SK-N-DZ (cell line): ENCODE measurements around the gene CRABP1.
A peak's percentile ranks its signal among the peaks of the same experiment; 100 is the strongest.

ENCODE experiments used
- DNase-seq: peaks from one replicate; pipeline ENCODE4 v3.0.0-alpha.2; 2015; ENCODE audit warnings: low spot score

CRABP1 gene

GRCh38 chr15:78343276-78344060 is 3.3 kb downstream of the CRABP1 start:
- DNase-seq, result no peak

DNA sequence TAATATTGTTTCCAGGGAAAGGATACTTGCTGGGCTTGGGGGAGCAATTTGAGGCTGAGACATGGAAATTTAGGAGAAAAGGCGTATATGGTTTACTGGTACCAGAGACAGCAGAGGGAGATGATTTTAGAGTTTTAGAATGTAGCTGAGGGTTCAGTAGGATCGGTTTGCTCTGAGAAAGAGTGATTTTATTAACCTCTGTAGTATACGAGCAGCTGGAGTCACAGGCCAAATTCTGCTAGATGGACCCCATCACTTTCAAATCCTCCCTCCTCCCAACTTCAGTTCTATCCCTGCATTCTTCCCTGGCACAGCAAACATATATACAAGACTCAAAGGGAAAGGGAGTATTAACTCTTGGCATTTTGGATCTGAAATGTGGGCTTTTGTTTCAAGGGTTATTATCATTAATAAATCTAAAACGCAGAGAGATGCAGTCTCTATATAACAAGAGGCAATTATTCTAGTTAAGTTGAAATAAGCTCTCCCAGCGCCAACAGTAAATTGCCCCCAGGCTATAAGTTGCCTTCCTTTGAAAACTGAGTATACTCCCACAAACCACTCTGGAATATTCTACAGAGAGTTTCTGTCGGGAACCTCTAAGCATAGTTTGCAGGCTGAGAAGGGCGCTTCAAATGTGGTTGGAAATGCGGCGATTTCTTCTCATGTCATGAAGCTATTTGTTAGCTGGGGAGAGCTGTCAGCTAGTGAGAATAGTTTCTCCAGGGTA is 5.4 kb downstream of the CRABP1 start:
- DNase-seq, result no peak

DNA sequence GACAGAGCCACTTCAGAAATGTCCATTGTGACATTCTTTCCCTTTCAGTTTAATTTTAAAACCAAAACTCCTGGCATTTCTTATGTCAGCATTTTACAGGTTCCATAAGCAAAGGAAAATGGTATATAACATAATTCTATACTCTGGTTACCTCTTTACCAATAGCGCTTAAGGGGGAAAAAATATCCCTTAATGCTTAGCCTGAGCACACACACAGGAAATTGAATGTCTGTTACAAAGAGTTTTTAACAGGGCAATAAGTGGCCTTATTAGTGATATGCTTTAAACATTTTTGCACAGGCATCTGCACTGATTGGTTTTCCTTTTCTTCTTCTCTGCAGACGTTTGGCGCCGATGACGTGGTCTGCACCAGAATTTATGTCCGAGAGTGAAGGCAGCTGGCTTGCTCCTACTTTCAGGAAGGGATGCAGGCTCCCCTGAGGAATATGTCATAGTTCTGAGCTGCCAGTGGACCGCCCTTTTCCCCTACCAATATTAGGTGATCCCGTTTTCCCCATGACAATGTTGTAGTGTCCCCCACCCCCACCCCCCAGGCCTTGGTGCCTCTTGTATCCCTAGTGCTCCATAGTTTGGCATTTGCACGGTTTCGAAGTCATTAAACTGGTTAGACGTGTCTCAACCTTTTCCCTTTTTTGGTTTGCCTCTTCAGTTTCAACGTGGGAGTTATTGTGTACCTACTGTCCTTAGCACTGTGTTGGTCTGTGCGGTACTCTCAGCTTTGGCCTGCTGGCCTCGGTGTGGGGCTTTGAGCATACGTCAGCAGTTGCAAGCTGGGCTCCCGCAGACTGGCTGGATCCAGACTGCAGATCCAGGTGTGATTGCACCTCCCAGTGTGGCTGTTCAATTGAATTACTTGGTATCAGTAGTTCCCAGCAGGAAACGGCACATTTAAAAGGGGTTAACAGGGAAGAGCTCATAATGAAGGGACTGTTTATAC is 7.7 kb downstream of the CRABP1 start:
- no peak for DNase-seq

- no peak for DNase-seq
Observed at GRCh38 chr15:78350058-78350457, 9.9 kb downstream of the CRABP1 start.

GRCh38 chr15:78351539-78351938 is 11.4 kb downstream of the CRABP1 start:
- no peak for DNase-seq

GRCh38 chr15:78353093-78353492 is 12.9 kb downstream of the CRABP1 start:
- peak; percentile 64 for DNase-seq

GRCh38 chr15:78355177-78355576 is 15.0 kb downstream of the CRABP1 start:
- DNase-seq, result no peak

DNA sequence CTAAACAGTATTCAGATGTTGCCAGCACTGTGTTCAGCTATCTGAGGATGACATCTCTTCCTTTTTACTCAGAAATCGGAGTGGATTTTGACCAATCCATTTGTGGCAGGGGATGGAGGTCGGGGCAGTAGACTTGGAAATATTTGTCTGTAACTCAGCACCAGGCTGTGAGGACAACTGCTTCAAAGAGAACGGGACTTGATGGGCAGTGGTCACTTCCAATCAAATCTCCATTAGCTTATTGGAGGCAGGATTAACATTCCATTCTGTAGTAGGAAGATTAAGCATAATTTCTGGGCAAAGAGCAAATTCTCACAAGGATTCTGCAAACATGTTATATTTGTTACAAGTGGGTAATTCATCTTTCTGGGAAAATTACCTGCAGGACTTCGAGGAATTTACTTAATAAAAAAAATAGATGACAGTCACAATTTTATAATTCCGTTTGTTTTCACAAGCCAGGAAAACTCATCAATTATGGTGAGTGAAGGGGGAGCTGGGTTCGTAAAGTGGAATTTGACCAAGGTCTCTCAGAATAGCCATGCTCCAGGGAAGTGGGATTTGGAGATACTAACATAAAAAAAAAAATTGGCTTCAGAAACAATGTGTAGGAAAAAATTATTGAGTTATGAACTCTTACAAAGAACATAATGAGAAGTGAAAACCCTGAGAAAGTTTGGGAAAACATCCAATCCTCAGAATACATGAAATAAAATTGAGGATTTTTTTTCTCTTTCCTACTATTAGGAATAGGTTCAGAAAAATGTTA is 18.1 kb downstream of the CRABP1 start:
- no peak for DNase-seq

GRCh38 chr15:78359041-78359808 is 19.1 kb downstream of the CRABP1 start:
- DNase-seq, result no peak

- peak; percentile 88 for DNase-seq
Observed at GRCh38 chr15:78360367-78360801, 20.2 kb downstream of the CRABP1 start.

DNA sequence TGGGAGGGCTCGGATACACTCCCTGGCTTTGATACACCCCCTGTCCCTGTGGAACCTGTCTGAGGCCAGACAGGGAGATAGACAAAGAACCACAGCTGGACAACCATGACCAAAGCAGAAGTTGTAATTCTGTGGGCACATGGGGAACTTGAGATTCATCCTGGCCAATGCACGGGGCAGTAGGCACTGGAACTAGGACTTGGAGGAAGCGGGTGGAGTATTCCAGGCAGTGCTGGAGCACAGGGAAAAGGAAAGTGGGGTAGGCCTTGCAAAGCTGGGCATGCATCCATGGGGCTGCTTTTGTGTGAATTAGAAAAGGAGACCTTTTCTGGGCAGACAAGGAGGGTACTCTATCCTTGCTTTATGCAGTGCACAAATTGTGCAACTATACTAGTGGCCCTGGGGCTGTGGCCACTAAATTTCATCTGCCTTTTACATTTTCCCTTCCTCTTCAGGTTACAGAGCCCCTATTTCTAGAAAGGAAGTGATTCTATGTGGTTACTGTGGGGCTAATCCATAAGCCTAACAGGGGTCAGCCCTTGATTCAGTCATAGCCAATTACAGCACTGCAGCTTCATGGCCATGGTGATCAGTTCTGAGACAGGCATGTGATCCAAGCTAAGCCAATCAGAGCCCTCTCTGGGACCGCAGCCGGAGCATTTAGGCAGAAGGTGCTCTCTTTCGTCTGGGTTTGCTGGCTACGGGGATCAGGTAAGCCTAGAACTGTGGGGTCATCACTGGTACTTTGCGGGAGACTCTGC is 21.0 kb downstream of the CRABP1 start:
- DNase-seq, result peak; percentile 34

- DNase-seq, result no peak
Observed at GRCh38 chr15:78361771-78362506, 21.8 kb downstream of the CRABP1 start.

GRCh38 chr15:78362716-78363380 is 22.7 kb downstream of the CRABP1 start:
- DNase-seq, result no peak

- no peak for DNase-seq
Observed at GRCh38 chr15:78363381-78363734, 23.2 kb downstream of the CRABP1 start.

DNA sequence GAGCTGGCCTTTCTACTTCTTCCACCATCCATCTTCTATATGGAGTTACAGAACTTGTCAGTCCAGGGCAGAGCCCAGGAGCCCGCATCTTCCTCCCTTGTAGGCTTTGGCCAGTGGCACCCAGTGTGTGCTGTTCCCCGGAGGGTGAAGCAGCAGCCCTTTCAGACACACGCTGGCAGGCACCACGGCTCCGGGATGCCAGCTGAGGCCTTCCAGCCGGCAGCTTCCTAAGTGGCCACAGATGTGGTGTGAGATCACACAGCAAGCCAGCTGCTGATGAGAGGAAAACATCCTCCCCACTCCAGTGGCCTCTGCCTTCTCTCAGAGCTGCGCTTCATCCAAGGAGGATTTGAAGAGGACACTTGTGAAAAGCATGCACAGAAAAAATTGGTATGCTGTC is 24.1 kb downstream of the CRABP1 start:
- no peak for DNase-seq

GRCh38 chr15:78365917-78366316 is 25.8 kb downstream of the CRABP1 start:
- DNase-seq, result no peak

GRCh38 chr15:78366342-78366741 is 26.2 kb downstream of the CRABP1 start:
- no peak for DNase-seq

DNA sequence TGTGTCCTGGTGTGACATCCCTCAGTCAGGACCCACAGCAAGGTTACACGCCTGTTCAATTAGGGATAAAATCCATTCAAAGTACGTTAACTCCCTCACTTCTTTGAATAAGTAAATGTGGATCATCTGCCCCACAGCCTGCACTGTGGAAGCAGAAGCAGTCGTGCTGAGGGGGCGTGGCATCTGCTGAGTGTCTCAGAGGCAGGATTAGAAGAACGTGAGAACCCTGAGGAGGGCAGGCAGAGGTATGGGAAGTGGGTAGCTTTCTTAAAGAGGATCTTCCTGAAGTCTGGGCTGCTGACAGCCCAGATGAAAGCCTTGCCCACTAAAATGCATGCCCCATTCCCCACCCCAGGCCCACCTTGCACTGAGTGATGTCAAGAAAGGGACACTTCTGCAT is 28.5 kb downstream of the CRABP1 start:
- no peak for DNase-seq
